ENCODE data around the gene TRPT1.

Gene TRPT1

DNA sequence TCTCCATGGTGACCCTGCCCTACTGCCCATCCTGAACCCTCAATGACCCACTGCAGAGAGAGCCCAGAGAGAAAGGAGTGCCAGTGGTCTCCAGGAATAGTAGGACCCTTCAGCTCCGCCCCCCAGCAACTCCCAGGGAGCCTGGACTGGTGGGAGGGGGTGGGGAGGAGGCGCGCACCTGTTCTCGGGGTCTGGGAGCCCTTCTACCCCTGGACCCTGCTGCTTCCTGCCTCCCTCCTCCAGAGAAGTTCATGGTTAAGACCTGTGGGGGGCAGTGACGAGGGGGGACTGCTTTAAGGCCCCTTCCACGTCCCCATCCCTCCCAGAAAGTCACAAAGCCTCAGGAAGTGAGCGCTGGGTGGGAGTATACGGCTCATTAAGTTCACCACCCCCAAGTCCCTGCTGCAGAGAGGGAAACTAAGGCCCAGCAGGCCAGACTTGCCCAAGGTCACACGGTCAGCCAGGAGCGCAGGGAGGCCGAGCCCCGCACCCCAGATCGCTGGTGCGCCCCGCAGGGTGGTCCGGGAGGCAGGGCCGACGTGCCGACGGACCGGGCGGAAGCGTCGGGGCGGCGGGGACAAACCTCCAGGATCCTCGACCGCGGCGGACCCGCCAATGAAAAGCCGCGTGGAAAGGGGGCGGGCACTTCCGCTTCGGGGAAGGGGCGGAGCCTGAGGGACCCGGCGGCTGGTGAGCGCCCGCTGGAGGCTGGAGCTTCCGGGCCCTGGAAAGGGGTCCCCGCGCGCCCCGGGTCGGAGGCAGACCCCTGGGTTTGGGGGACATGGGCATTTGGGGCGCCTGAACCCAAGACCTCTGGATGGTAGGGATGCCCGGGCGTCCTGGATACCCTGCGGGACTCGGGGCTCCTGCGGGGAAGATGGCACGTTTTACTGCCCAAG is at the start of gene TRPT1, which contains the start of gene NUDT22:
TRPT1 (minus strand) TSS at position 579 of the 899 bp plus-strand sequence; CDS start at position 253, 326 bp downstream.
NUDT22 (plus strand) TSS at position 667 of the 899 bp plus-strand sequence. CDS start 379 bp downstream, outside the sequence.
- peak; percentile 82 for DNase-seq (ENCODE audit: low spot score)

- no peak for DNase-seq (ENCODE audit: low spot score)
These were observed 49.2 kb upstream of the TRPT1 start for GRCh38 chr11:64275031-64275800.

GRCh38 chr11:64269540-64270220 is 43.7 kb upstream of the TRPT1 start:
- peak; percentile 100 for DNase-seq (ENCODE audit: low spot score)

DNA sequence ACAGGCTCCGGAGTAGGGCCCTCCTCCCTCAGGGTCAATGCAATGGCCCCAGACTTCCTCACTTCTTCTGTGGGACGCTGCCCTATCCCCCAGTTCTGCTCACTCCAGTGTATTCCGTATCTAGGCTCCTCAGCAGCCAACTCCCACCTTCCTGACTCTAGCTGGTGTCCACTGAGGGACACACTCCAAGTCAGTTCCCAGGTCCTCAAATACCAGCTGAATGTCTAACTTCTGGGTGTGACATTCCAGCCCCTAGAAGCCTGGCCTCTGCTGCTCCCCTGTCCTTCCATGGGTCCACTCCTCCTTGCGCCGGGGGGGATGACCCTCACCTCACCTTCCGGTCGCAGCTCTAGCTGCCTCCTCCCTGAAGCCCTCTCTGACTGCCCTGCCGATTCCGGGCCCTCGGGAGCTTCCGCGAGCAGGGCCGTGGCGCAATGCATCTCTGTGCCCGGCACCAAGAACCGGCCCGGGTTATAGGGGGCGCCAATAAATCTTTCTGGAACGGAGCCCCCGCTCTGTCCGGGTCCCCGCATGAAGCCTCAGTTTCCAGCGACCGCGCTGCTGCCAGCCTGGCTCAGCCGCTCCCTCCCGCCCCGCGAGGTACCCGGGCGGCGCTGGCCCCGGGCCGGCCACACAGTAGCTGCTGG is 43.0 kb upstream of the TRPT1 start:
- DNase-seq (ENCODE audit: low spot score), result peak; percentile 60

DNA sequence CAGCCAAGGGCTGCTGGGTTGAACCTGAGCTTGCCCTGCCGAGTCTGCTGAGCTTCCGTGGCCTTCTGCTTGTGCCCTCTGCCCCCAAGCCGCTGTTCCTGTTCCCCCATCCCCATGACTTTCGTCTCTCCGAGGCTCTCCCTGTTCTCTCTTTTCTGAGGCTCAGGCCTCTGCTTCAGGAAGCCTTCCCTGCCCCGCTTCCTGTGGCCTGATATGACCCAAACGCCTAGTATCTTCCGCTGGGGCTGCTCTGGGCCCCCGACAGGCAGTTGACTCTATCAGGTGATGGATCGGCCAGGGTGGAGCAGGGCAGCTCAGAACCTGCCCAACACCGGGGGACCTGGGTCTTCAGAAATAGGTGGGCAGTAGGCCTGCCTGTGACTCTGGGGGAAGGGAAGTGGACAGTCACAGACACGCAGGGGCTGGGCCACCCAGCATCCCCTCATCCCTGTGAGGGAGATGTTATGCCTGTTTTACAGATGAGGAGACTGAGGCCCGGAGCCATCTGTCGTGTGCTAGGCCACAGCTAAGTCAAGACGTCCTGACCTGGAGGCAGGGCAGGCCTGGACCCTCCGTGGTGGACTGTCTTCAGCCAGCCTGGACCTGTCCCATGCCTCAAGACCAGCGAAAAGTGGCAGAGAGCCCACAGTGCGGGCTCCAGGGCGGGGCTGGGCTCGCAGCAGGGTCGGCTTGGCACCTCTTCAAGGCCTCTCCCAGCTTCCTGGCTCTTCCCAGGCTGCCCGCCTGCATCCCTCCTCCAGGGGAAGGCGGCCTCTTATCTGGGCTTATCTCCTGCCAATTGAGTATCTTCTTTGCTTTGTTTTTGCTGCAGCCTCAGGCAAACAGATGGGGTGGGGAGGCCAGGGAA is 42.3 kb upstream of the TRPT1 start:
- no peak for DNase-seq (ENCODE audit: low spot score)

- no peak for DNase-seq (ENCODE audit: low spot score)
These were observed 41.4 kb upstream of the TRPT1 start for GRCh38 chr11:64267207-64267945.

GRCh38 chr11:64266339-64266738 is 40.4 kb upstream of the TRPT1 start:
- DNase-seq (ENCODE audit: low spot score), result no peak

DNA sequence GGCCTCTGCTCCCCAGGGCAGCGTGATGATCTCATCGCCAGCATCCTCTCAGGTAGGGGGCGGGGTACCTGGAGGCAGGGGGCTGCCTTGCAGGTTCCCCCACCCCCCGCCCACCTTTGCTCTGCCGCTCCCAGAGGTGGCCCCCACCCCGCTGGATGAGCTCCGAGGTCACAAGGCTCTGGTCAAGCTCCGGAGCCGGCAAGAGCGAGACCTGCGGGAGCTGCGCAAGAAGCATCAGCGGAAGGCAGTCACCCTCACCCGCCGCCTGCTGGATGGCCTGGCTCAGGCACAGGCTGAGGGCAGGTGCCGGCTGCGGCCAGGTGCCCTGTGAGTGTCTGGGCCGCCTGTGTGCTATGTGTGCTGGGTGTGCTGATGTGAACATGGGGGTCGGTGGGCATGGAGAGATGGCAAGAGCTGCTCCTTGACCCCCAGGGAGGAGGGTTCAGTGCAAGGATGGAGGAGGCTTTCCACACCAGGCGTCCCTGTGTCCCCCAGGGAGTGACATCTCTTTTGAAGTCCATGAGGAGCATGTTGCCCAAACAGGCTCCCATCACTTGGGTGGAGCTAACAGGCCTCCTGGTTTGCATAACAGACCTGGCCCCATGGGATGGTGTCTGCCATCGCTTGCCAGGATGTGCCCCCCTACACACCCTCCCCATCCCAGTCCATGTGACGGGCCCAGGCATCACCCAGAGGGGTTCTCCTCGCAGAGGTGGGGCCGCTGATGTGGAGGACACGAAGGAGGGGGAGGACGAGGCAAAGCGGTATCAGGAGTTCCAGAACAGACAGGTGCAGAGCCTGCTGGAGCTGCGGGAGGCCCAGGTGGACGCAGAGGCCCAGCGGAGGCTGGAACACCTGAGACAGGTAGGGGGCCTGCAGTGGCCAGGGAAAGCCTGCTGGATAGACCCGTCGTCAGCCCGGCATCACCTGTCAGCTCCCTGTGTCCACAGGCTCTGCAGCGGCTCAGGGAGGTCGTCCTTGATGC is 39.5 kb upstream of the TRPT1 start:
- DNase-seq (ENCODE audit: low spot score), result no peak

- DNase-seq (ENCODE audit: low spot score), result no peak
These were observed 38.4 kb upstream of the TRPT1 start for GRCh38 chr11:64264371-64264852.

DNA sequence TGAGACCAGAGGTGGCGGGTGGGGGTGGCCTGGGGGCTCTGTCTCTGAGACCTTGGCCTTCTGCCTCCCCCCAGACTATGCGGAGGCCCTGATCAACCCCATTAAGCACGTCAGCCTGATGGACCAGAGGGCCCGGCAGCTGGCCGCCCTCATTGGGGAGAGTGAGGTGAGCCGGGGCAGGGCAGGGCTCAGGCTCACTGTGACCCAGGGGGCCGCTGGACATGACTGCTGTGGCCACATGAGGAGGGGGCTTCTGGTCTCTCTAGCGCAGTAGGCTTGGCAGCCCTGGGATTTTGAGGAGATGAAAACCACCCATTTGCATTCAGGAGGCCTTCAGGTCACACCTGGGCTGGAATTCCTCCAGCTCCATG is 37.9 kb upstream of the TRPT1 start:
- no peak for DNase-seq (ENCODE audit: low spot score)

GRCh38 chr11:64263021-64263946 is 37.3 kb upstream of the TRPT1 start:
- no peak for DNase-seq (ENCODE audit: low spot score)

DNA sequence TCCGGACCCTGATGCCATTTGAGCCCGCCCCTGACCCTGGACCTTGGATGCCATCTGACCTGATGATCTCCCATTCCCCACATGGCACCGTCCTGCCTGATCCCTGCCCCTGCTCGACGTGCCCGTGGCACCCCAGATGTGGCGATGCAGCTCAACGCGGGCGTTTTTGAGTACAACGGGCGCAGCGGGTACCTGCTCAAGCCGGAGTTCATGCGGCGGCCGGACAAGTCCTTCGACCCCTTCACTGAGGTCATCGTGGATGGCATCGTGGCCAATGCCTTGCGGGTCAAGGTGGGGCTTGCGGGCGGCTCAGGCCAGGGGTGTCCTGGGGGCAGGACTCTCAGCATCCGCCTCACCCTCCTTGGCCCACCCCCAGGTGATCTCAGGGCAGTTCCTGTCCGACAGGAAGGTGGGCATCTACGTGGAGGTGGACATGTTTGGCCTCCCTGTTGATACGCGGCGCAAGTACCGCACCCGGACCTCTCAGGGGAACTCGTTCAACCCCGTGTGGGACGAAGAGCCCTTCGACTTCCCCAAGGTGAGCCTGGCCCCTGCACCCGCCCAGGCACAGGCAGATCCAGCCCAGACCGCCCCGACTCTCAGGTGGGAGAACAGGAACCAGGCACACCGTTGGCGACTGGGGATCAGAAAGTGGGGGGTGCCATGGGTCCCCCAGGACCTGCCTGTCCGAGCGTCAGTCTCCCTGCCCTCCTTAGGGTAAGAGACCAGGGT is 36.5 kb upstream of the TRPT1 start:
- DNase-seq (ENCODE audit: low spot score), result no peak

DNA sequence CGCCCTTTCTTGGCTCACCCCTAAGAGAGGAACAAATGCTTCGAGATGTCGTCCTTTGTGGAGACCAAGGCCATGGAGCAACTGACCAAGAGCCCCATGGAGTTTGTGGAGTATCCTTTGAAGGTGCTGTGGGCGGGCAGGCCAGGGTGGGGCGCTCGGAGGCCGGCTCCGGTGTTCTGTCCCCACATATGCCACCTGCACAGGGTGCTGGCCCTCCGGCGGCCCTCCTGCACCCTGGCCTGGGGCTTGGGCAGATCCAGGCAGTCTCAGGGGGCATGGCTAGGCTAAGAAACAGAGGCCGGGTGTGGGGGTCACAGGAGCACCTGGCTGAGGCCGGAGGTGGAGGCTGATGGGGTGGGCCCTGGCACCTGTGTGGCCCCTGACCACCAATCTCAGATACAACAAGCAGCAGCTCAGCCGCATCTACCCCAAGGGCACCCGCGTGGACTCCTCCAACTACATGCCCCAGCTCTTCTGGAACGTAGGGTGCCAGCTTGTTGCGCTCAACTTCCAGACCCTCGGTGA is 35.6 kb upstream of the TRPT1 start:
- no peak for DNase-seq (ENCODE audit: low spot score)

DNA sequence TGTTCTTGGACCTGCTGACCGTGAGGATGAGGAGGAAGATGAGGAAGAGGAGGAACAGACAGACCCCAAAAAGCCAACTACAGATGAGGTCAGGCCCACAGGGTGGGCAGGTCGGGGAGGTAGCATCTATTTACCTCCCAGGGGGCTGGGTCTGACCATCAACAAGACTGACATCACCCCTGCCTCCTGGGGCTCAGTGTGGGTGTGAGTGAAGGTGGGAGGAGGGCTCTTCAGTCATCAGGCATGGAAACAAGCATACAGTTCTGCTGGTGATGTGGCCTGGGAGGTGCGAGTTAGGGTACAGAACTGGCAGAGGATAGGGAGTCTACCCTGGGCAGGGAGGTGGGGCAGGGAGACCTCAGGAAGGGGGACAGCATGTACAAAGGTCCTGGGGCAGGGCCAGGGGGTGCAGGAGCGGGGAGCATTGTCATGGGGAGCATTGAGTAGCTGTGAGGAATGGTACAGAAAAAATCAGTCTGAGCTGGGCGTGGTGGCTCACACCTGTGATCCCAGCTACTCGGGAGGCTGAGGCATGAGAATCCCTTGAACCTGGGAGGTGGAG is 34.2 kb upstream of the TRPT1 start:
- no peak for DNase-seq (ENCODE audit: low spot score)

DNA sequence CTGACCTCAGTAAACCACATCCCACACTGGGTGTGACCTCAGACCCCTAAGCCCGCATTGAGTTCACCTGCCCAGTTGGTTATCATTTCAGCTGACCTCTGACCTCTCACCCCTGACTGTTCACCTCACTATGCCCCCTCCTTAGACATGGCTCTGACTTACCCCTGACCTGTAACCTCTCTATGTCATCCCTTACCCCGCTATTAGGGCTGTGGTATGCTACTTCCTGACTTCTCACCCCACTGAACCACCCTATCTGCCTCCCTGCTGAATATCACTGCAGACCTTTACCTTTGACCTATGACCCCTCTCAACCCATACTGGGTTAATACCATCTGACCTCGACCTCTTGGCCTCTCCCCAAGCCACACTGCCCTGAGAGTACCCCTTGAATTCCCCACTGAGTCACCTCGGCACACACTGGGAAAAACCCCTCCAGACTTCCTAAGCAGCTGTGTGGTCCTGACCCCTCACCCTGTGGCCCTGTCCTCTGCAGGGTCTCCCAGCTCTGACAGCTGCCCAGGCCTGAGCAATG is 33.6 kb upstream of the TRPT1 start:
- DNase-seq (ENCODE audit: low spot score), result no peak

DNA sequence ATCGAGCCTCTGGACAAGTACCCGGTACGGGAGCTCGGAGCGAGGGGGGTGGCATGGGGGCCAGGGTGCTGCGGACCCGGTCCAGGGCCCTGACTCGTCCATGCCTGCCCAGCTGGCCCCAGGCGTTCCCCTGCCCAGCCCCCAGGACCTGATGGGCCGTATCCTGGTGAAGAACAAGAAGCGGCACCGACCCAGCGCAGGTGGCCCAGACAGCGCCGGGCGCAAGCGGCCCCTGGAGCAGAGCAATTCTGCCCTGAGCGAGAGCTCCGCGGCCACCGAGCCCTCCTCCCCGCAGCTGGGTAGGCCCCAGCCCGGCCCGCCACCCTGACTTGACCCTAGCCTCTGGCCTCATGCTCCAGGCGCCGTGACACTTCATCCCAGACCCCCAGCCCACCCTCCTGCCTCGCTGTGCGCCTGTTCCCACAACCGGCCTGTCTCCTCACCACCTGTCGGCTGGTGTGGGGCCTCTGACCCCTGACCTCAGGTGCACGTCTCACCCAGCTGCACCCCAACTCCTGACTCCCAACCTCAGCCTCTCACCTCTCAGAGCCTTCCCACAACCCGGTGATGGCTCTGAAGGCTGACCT is 33.1 kb upstream of the TRPT1 start:
- DNase-seq (ENCODE audit: low spot score), result no peak
